ENCODE data around the gene TTLL10. TPM values are rescaled to one million over a fixed set of nuclear protein-coding genes. Genes with fewer than 3 reads are reported as not detected.

Gene TTLL10
- total and polyA plus RNA-seq, 4 donors = not detected

DNA sequence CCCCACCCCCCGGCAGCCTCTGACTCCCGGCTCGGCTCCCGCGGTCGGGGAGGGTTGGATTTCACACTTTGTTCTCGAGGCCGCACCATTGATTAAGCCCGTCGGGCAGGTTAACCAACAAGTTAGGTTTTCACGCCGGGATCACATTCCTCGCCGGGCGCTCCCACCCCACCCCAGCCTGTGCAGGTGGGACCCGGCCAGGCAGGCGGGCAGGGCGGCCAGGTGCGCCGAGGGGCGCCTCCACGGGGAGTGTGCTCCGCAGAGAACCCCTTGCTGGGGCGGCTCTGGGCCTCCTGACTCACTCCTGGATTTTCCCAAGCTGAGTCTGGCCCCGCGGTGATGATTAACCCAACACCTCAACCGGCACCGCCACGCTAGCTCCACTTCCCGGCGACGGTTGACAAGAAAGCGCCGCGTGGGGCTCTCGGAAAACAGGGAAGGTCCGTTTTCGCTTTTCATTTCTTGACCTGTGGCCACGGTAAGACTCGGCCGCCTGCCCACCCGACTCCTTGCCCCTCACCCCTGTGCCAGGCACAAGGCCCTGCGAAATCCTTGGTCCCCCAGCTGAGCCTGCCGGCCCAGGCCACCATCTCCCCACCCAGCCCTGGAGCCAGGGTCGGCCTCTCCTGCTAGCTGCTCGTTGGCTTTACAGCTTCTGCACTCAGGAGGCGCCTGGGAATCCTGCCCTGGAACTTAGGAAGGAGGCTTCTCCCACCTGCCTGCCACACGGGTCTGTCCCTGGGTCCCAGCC lies 8.8 kb upstream of the TTLL10 start:
- Histone ChIP-seq H3K4me1 (ENCODE audit: control insufficient read depth in 4 of 4, insufficient read depth in 4 of 4, low read length in 3 of 4) (peaks cover 0 to 4% (median 0%) of the 10 kb centered on the region in 4 donors), H3K9me3 (ENCODE audit: control insufficient read depth in 4 of 4, low read length in 3 of 4) (no peaks in the 10 kb centered on the region), H3K9ac (ENCODE audit: low read depth in 1 of 2, low read length in 2 of 2) (no peak overlapping the region), H3K27ac (ENCODE audit: low read depth in 1 of 2, low read length in 2 of 2) (no peak overlapping the region), H3K27me3 (ENCODE audit: control insufficient read depth in 4 of 4, insufficient read depth in 4 of 4, low read length in 3 of 4) (peaks cover 0 to 11% (median 3%) of the 10 kb centered on the region in 4 donors), H3K4me3 (ENCODE audit: low read depth in 1 of 3, low read length in 3 of 3) (no peak overlapping the region), H3K36me3 (ENCODE audit: control insufficient read depth in 4 of 4, insufficient read depth in 3 of 4, low read depth in 1 of 4, low read length in 3 of 4) (no peaks in the 10 kb centered on the region)
- DNase-seq (ENCODE audit: low spot score) = no peak
- TF ChIP-seq, protein P1, sequence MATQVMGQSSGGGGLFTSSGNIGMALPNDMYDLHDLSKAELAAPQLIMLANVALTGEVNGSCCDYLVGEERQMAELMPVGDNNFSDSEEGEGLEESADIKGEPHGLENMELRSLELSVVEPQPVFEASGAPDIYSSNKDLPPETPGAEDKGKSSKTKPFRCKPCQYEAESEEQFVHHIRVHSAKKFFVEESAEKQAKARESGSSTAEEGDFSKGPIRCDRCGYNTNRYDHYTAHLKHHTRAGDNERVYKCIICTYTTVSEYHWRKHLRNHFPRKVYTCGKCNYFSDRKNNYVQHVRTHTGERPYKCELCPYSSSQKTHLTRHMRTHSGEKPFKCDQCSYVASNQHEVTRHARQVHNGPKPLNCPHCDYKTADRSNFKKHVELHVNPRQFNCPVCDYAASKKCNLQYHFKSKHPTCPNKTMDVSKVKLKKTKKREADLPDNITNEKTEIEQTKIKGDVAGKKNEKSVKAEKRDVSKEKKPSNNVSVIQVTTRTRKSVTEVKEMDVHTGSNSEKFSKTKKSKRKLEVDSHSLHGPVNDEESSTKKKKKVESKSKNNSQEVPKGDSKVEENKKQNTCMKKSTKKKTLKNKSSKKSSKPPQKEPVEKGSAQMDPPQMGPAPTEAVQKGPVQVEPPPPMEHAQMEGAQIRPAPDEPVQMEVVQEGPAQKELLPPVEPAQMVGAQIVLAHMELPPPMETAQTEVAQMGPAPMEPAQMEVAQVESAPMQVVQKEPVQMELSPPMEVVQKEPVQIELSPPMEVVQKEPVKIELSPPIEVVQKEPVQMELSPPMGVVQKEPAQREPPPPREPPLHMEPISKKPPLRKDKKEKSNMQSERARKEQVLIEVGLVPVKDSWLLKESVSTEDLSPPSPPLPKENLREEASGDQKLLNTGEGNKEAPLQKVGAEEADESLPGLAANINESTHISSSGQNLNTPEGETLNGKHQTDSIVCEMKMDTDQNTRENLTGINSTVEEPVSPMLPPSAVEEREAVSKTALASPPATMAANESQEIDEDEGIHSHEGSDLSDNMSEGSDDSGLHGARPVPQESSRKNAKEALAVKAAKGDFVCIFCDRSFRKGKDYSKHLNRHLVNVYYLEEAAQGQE (IDR thresholded peaks at IDR 0.05) = no peak
- TF ChIP-seq RXRA (IDR thresholded peaks at IDR 0.05) (no peak), NR2F2 (IDR thresholded peaks at IDR 0.05) (no peak), YY1 (IDR thresholded peaks at IDR 0.05) (no peak), JUND (IDR thresholded peaks at IDR 0.05) (no peak)
- 37% methylated on average over 48 of the region's 48 CpGs for WGBS

DNA sequence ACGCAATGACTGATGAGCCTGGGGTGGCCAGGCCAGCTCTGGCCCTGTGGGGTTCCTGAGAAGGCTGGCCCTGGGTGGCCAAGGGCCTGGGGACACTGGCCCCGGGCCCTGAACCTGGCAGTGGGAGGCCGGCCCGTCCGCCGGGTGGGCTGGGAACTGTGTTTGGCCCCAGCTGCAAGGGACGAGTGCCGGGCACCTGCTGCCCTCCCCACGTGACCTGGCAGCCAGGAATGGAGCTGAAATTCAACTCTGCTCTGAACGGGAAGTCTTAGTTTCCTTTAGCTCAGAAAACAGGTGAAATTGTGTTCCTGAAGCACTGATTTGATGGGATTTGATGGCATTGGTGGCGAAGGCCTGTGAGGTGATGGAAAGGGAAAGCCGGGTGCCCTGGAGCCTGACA lies 8.2 kb upstream of the TTLL10 start:
- DNase-seq (ENCODE audit: low spot score) = no peak
- Histone ChIP-seq H3K4me3 (ENCODE audit: low read depth in 1 of 3, low read length in 3 of 3) (no peak overlapping the region), H3K4me1 (ENCODE audit: control insufficient read depth in 4 of 4, insufficient read depth in 4 of 4, low read length in 3 of 4) (peaks cover 0 to 4% (median 0%) of the 10 kb centered on the region in 4 donors), H3K36me3 (ENCODE audit: control insufficient read depth in 4 of 4, insufficient read depth in 3 of 4, low read depth in 1 of 4, low read length in 3 of 4) (no peaks in the 10 kb centered on the region), H3K27me3 (ENCODE audit: control insufficient read depth in 4 of 4, insufficient read depth in 4 of 4, low read length in 3 of 4) (peaks cover 0 to 11% (median 2%) of the 10 kb centered on the region in 4 donors), H3K27ac (ENCODE audit: low read depth in 1 of 2, low read length in 2 of 2) (no peak overlapping the region), H3K9ac (ENCODE audit: low read depth in 1 of 2, low read length in 2 of 2) (no peak overlapping the region), H3K9me3 (ENCODE audit: control insufficient read depth in 4 of 4, low read length in 3 of 4) (no peaks in the 10 kb centered on the region)
- 68% methylated on average over 12 of the region's 12 CpGs for WGBS
- no peak for TF ChIP-seq FOXA1 (IDR thresholded peaks at IDR 0.05)
- TF ChIP-seq, protein P2, sequence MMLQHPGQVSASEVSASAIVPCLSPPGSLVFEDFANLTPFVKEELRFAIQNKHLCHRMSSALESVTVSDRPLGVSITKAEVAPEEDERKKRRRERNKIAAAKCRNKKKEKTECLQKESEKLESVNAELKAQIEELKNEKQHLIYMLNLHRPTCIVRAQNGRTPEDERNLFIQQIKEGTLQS (IDR thresholded peaks at IDR 0.05) = no peak
- TF ChIP-seq GABPA (IDR thresholded peaks at IDR 0.05 in 1 of 2, conservative IDR thresholded peaks at IDR 0.05 in 1 of 2) = no peak
- TF ChIP-seq, protein P1 (IDR thresholded peaks at IDR 0.05) = no peak
- TF ChIP-seq EGR1 (IDR thresholded peaks at IDR 0.05; ENCODE audit: low read depth in 2 of 2) = no peak
- TF ChIP-seq RXRA (IDR thresholded peaks at IDR 0.05) = no peak
- no peak for TF ChIP-seq NR2F2 (IDR thresholded peaks at IDR 0.05)
- no peak for TF ChIP-seq JUND (IDR thresholded peaks at IDR 0.05)
- no peak for TF ChIP-seq HNF4A (conservative IDR thresholded peaks at IDR 0.05)
- TF ChIP-seq, protein P3, sequence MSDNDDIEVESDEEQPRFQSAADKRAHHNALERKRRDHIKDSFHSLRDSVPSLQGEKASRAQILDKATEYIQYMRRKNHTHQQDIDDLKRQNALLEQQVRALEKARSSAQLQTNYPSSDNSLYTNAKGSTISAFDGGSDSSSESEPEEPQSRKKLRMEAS (IDR thresholded peaks at IDR 0.05) = no peak
- TF ChIP-seq FOXA2 (IDR thresholded peaks at IDR 0.05) = no peak
- TF ChIP-seq TAF1 (conservative IDR thresholded peaks at IDR 0.05) = no peak
- TF ChIP-seq RAD21 (IDR thresholded peaks at IDR 0.05) = no peak
- TF ChIP-seq HNF4G (IDR thresholded peaks at IDR 0.05) = no peak

All from liver (tissue), 9 donors.